ENCODE results near the gene PML.
"Not testable (repeated sequence)": the region's sequence is repeated elsewhere in the genome, so short reads cannot be mapped to it uniquely, and the experiment has no call there.

Gene PML

DNA sequence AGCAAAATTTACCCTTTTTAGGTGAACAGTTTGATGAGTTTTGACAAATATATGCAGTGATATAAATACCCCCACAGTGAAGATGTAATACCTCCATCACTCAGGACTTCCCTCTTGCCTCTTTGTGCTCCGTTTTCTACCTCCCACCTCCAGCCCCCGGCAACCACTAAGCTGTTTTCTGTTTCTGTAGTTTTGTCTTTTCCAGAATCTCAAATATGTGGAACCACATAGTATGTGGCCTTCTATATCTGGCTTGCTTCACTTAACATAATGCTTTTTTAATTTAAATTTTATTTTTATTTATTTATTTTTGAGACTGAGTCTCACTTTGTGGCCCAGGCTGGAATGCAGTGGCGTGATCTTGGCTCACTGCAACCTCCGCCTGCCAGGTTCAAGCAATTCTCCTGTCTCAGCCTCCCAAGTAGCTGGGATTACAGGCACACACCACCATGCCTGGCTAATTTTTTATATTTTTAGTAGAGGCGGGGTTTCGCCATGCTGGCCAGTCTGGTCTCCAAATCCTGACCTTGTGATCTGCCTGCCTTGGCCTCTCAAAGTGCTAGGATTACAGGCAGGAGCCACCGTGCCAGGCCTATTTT, 33.9 kb upstream of the PML start:
- H3K9me3 ChIP-seq (ENCODE audit: control insufficient read depth in 1 of 2, low read length in 2 of 2); H3K4me3 ChIP-seq (ENCODE audit: low read depth in 1 of 2, low read length in 2 of 2); H3K4me1 ChIP-seq (ENCODE audit: control insufficient read depth in 1 of 2, insufficient read depth in 2 of 2, low read length in 2 of 2); H3K27ac ChIP-seq (ENCODE audit: low read length); H3K36me3 ChIP-seq (ENCODE audit: control insufficient read depth in 1 of 2, insufficient read depth in 2 of 2, low read length in 2 of 2); H3K27me3 ChIP-seq (ENCODE audit: low read depth, low read length): not testable (repeated sequence)

DNA sequence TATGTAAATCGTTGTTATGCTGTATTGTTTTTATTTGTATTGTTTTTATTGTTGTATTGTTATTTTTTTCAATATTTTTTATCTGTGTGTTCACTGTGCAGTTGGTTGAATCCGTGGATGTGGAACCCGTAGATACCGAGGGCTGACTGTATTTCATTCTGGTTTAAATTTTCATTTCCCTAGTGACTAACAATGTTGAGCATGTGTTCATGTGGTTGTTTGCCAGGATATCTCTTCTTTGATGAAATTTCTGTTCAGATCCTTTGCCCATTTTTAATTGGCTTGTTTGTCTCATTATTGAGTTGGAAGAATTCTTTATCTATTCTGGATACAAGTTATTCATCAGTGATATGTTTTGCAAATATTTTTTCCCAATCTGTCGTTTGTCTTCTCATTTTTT, 32.1 kb upstream of the PML start:
- Histone ChIP-seq H3K36me3 (ENCODE audit: control insufficient read depth in 1 of 2, insufficient read depth in 2 of 2, low read length in 2 of 2) (no peaks in the 10 kb centered on the region), H3K27ac (ENCODE audit: low read length) (no peak overlapping the region), H3K27me3 (ENCODE audit: low read depth, low read length) (no peaks in the 10 kb centered on the region), H3K9me3 (ENCODE audit: control insufficient read depth in 1 of 2, low read length in 2 of 2) (no peaks in the 10 kb centered on the region), H3K4me1 (ENCODE audit: control insufficient read depth in 1 of 2, insufficient read depth in 2 of 2, low read length in 2 of 2) (peaks cover 0 to 8% of the 10 kb centered on the region in 2 donors), H3K4me3 (ENCODE audit: low read depth in 1 of 2, low read length in 2 of 2) (no peak overlapping the region)

DNA sequence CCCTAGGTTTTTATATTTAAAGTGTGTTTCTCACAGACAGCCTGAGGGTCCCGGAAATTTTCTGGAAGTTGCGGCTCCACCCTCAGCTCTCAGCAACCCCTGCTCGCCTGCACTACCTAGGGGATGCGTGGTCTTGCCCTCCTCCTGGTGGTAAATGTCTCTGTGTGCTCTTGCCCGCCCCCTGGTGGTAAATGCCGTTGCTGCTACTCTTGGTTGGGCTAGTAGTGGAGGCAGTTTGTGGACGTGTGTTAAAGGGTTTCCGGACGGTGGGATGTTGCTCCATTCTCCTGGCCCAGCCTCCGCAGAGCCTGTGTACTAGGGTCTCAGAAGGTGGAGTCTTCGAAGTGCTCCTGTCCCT, 29.8 kb upstream of the PML start:
- Histone ChIP-seq H3K4me1 (ENCODE audit: control insufficient read depth in 1 of 2, insufficient read depth in 2 of 2, low read length in 2 of 2) (peaks cover 0 to 8% of the 10 kb centered on the region in 2 donors), H3K4me3 (ENCODE audit: low read depth in 1 of 2, low read length in 2 of 2) (peak overlapping the region in 1 of 2 donors; percentile 21), H3K27ac (ENCODE audit: low read length) (no peak overlapping the region), H3K36me3 (ENCODE audit: control insufficient read depth in 1 of 2, insufficient read depth in 2 of 2, low read length in 2 of 2) (no peaks in the 10 kb centered on the region), H3K27me3 (ENCODE audit: low read depth, low read length) (no peaks in the 10 kb centered on the region), H3K9me3 (ENCODE audit: control insufficient read depth in 1 of 2, low read length in 2 of 2) (no peaks in the 10 kb centered on the region)

DNA sequence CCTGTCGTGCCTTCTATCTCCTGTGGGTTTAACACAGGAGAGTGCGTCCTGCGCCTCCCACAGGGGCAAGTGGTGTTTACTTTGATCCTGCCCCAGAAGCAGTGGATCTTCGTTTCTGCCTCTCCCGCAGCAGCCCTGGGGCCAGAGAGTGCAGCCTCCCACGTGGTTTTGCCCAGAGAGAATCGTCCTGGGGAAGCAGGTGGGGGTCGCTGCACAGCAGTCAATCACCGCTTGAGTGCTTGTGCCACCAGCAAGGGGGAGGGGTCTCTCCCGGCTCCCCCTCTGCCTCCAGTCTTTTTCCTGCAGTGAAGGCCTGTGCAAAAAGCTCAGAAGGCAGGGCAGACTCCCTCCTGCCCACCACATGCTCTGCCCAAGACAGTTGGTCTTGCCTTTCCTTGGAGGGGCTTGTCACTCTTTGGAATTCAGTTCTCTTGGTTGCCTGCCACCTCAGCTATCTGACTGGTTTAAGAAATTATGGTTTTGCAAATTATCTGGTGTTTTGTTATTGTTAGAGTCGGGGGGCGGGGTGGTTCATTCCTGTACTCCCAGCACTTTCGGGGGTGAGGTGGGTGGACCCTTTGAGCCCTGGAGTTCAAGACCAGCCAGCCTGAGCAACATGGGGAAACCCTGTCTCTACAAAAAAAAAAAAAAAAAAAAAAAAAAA, 29.3 kb upstream of the PML start:
- no peaks in the 10 kb centered on the region for H3K27me3 ChIP-seq (ENCODE audit: low read depth, low read length)
- no peaks in the 10 kb centered on the region for H3K36me3 ChIP-seq (ENCODE audit: control insufficient read depth in 1 of 2, insufficient read depth in 2 of 2, low read length in 2 of 2)
- no peak overlapping the region for H3K27ac ChIP-seq (ENCODE audit: low read length)
- H3K4me1 ChIP-seq (ENCODE audit: control insufficient read depth in 1 of 2, insufficient read depth in 2 of 2, low read length in 2 of 2): peaks cover 0 to 8% of the 10 kb centered on the region in 2 donors
- peak overlapping the region in 1 of 2 donors; percentile 21 for H3K4me3 ChIP-seq (ENCODE audit: low read depth in 1 of 2, low read length in 2 of 2)
- no peaks in the 10 kb centered on the region for H3K9me3 ChIP-seq (ENCODE audit: control insufficient read depth in 1 of 2, low read length in 2 of 2)

DNA sequence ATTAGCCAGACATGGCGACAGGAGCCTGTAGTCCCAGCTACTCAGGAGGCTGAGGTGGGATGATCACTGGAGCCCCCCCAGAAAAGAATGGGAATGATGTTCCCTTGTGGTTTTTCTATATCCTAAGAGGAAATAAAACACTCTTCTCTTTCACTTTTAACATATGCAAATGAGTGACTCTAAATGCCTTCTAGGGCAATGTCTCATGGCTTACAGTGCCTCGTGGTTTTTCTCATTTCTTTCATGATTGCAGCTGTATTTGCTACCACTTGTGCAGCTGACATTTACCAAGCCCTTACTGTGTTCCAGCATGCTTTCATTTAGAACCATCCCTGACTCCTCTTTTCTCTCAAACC, 28.8 kb upstream of the PML start:
- no peaks in the 10 kb centered on the region for H3K36me3 ChIP-seq (ENCODE audit: control insufficient read depth in 1 of 2, insufficient read depth in 2 of 2, low read length in 2 of 2)
- H3K9me3 ChIP-seq (ENCODE audit: control insufficient read depth in 1 of 2, low read length in 2 of 2): no peaks in the 10 kb centered on the region
- H3K27ac ChIP-seq (ENCODE audit: low read length): no peak overlapping the region
- H3K4me1 ChIP-seq (ENCODE audit: control insufficient read depth in 1 of 2, insufficient read depth in 2 of 2, low read length in 2 of 2): peaks cover 0 to 8% of the 10 kb centered on the region in 2 donors
- H3K4me3 ChIP-seq (ENCODE audit: low read depth in 1 of 2, low read length in 2 of 2): no peak overlapping the region
- no peaks in the 10 kb centered on the region for H3K27me3 ChIP-seq (ENCODE audit: low read depth, low read length)

DNA sequence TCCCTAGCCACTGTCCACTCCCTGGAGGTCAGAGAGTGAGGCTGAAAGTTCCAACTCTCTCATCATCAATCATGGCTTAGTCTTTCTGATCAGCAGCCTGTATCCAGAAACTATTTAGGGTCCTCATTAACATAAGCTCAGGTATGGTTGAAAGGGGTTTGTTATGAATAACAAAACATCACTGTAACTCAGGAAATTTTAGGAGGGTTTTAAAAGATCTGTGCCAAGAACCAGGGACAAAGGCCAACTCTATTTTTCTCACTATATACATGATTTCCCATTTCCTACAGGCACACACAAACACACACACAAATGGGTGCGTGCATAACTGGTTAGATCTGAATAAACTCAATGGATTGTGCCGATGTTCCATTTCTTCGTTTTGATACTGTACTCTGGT, 26.1 kb upstream of the PML start:
- Histone ChIP-seq H3K27me3 (ENCODE audit: low read depth, low read length) (no peaks in the 10 kb centered on the region), H3K27ac (ENCODE audit: low read length) (no peak overlapping the region), H3K9me3 (ENCODE audit: control insufficient read depth in 1 of 2, low read length in 2 of 2) (no peaks in the 10 kb centered on the region), H3K4me3 (ENCODE audit: low read depth in 1 of 2, low read length in 2 of 2) (no peak overlapping the region), H3K36me3 (ENCODE audit: control insufficient read depth in 1 of 2, insufficient read depth in 2 of 2, low read length in 2 of 2) (no peaks in the 10 kb centered on the region), H3K4me1 (ENCODE audit: control insufficient read depth in 1 of 2, insufficient read depth in 2 of 2, low read length in 2 of 2) (peaks cover 4 to 18% of the 10 kb centered on the region in 2 donors)

DNA sequence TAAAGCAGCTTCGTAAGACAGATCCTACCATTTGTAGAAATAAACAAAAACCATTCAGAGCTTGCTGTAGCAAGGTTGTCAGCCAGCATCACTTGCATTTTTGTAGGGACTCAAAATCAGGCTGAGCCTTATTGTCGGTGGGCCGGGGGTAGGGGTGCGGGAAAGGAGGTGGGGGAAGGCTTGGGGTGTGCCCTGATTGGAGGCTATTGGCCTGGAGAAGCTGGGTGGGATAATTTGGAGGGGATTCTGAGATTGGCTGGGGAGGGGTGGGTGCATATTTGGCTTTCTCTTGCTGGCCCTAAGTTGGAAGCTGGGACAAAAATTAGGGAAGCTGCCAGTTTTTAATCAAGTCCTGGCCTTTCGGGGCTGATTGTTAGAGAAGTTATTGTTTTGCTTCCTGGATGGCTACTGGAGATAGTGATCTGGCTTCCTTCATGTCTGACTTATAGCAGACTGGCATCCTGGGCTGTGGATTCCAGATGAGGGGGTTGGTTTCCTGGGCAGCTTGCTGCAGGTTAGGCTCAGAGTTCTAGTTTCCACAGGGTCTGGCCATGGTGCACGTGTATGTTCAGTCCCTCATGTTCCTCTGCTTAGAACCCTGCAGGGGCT, 25.3 kb upstream of the PML start:
- Histone ChIP-seq H3K4me1 (ENCODE audit: control insufficient read depth in 1 of 2, insufficient read depth in 2 of 2, low read length in 2 of 2) (peaks cover 4 to 18% of the 10 kb centered on the region in 2 donors), H3K36me3 (ENCODE audit: control insufficient read depth in 1 of 2, insufficient read depth in 2 of 2, low read length in 2 of 2) (no peaks in the 10 kb centered on the region), H3K9me3 (ENCODE audit: control insufficient read depth in 1 of 2, low read length in 2 of 2) (no peaks in the 10 kb centered on the region), H3K27me3 (ENCODE audit: low read depth, low read length) (no peaks in the 10 kb centered on the region), H3K27ac (ENCODE audit: low read length) (no peak overlapping the region), H3K4me3 (ENCODE audit: low read depth in 1 of 2, low read length in 2 of 2) (no peak overlapping the region)

DNA sequence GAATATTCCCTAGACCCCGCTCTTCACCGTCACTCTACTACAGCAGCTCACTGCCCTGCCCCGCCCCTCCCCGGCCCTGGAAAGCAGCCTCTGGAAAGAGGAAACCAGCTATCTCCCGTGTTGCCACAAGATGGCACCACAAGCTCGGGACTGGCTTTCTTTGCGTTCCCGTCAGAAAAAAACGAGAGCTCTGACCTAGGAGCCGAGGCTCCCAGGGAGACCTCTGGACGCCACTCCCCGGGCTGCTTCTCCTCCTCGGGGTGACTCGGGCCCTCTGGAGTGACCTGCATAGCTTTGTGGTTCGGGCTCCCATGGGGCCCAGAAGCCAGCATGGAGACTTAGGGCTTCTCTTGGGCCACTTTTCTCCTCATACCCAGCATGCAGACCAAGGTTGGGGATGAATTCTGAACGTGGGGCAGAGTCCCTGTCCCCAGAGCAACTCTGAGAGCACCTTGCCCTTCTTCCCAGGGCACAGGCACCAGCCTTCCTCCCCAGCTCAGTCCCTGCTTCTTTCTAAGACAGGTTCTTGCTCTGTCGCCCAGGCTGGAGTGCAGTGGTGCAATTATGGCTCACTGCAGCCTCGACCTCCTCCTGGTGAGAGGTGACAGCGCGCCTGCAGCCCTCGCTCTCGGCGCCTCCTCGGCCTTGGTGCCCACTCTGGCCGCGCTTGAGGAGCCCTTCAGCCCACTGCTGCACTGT, 21.4 kb upstream of the PML start:
- Histone ChIP-seq H3K4me1 (ENCODE audit: control insufficient read depth in 1 of 2, insufficient read depth in 2 of 2, low read length in 2 of 2) (peaks cover 4 to 10% of the 10 kb centered on the region in 2 donors), H3K36me3 (ENCODE audit: control insufficient read depth in 1 of 2, insufficient read depth in 2 of 2, low read length in 2 of 2) (no peaks in the 10 kb centered on the region), H3K4me3 (ENCODE audit: low read depth in 1 of 2, low read length in 2 of 2) (peak overlapping the region; percentile 40), H3K27ac (ENCODE audit: low read length) (no peak overlapping the region), H3K9me3 (ENCODE audit: control insufficient read depth in 1 of 2, low read length in 2 of 2) (no peaks in the 10 kb centered on the region), H3K27me3 (ENCODE audit: low read depth, low read length) (no peaks in the 10 kb centered on the region)

DNA sequence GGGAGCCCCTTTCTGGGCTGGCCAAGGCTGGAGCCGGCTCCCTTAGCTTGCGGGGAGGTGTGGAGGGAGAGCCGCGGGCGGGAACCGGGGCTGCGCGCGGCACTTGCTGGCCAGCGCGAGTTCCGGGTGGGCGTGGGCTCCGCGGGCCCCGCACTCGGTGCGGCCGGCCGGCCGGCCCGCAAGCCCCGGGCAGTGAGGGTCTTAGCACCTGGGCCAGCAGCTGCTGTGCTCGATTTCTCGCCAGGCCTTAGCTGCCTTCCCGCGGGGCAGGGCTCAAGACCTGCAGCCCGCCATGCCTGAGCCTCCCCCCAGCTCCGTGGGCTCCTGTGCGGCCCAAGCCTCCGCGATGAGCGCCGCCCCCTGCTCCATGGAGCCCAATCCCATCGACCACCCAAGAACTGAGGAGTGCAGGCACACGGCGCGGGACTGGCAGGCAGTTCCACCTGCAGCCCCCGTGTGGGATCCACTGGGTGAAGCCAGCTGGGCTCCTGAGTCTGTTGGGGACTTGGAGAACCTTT, 20.8 kb upstream of the PML start:
- H3K36me3 ChIP-seq (ENCODE audit: control insufficient read depth in 1 of 2, insufficient read depth in 2 of 2, low read length in 2 of 2); H3K9me3 ChIP-seq (ENCODE audit: control insufficient read depth in 1 of 2, low read length in 2 of 2); H3K27ac ChIP-seq (ENCODE audit: low read length); H3K27me3 ChIP-seq (ENCODE audit: low read depth, low read length): not testable (repeated sequence)
- Histone ChIP-seq H3K4me3 (ENCODE audit: low read depth in 1 of 2, low read length in 2 of 2) (peak overlapping the region in 1 of 2 donors; percentile 40), H3K4me1 (ENCODE audit: control insufficient read depth in 1 of 2, insufficient read depth in 2 of 2, low read length in 2 of 2) (peaks cover 4 to 10% of the 10 kb centered on the region in 2 donors)

DNA sequence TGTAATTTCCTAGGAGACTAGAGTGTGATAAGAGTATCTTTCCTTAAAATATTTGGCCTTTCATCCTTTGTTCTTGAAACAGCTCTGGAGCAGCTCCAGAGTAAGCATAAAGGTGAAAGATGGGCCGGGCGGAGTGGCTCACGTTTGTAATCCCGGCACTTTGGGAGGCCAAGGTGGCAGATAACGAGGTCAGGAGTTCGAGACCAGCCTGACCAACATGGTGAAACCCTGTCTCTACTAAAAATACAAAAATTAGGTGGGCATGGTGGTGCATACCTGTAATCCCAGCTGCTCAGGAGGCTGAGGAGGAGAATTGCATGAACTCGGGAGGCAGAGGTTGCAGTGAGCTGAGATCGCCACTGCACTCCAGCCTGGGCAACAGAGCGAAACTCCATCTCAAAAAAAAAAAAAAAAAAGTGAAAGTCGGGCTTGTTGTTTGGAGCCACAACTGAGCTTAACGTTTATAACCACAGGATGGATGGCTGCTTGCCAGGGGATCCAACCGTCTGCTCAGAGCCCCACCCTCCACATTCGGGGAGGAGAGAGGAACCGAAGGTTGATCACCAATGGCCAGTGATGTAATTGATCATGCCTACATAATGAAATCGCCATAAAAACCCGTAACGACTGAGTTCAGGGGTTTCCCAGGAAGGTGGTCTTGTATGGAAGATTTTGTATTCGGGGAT, 18.9 kb upstream of the PML start:
- peaks cover 4 to 10% of the 10 kb centered on the region in 2 donors for H3K4me1 ChIP-seq (ENCODE audit: control insufficient read depth in 1 of 2, insufficient read depth in 2 of 2, low read length in 2 of 2)
- H3K9me3 ChIP-seq (ENCODE audit: control insufficient read depth in 1 of 2, low read length in 2 of 2); H3K36me3 ChIP-seq (ENCODE audit: control insufficient read depth in 1 of 2, insufficient read depth in 2 of 2, low read length in 2 of 2); H3K27me3 ChIP-seq (ENCODE audit: low read depth, low read length); H3K27ac ChIP-seq (ENCODE audit: low read length); H3K4me3 ChIP-seq (ENCODE audit: low read depth in 1 of 2, low read length in 2 of 2): not testable (repeated sequence)

DNA sequence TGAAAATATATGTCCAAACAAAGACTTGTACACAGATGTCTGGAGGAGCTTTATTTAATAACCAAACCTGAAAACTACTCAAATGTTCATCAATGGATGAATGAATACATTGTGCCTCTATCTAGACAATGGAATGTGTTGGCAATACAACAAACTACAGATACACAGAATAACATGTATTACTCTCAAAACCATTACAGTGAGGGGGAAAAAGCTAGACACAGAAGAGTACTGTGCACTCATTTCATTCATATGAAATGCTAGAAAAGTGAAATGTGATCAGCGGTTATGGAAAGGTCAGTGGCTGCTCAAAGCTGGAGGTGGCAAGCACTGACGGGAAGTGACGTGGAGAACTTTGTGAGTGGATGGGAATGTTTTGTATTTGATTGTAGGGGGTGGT, 15.6 kb upstream of the PML start:
- no peaks in the 10 kb centered on the region for H3K9me3 ChIP-seq (ENCODE audit: control insufficient read depth in 1 of 2, low read length in 2 of 2)
- H3K4me3 ChIP-seq (ENCODE audit: low read depth in 1 of 2, low read length in 2 of 2): no peak overlapping the region
- H3K36me3 ChIP-seq (ENCODE audit: control insufficient read depth in 1 of 2, insufficient read depth in 2 of 2, low read length in 2 of 2): no peaks in the 10 kb centered on the region
- H3K27me3 ChIP-seq (ENCODE audit: low read depth, low read length): no peaks in the 10 kb centered on the region
- H3K4me1 ChIP-seq (ENCODE audit: control insufficient read depth in 1 of 2, insufficient read depth in 2 of 2, low read length in 2 of 2): peaks cover 6 to 26% of the 10 kb centered on the region in 2 donors
- no peak overlapping the region for H3K27ac ChIP-seq (ENCODE audit: low read length)
